ENCODE data around the gene NSUN6. TPM values are rescaled to one million over a fixed set of nuclear protein-coding genes. Genes with fewer than 3 reads are reported as not detected.

Gene NSUN6
- total RNA-seq, 2 donors from 2014 or later = 8.3 to 13.1 TPM

DNA sequence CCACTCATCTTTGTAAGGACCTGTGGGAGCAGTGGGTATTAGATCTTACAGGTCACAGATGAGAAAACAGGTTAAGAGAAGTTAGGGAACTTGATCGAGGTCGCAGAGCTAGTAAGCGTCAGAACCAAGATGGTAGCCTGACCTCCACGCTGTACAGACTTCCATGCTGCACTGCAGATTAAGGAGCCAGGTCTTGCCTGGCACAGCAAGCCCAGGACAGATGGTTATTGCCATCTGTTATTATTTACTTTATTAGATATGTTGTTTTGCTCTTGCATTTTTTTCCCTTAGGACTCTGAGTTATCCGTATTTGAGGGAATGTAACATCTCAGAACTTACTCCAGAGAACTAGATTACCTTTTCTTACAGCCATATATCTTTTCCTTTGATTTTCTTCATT is 147.2 kb downstream of the NSUN6 start:
- Histone ChIP-seq H3K27ac (no peak overlapping the region), H3K4me1 (no peaks in the 10 kb centered on the region), H3K9ac (ENCODE audit: low read depth in 2 of 2, low read length in 2 of 2) (no peak overlapping the region), H3K9me3 (no peaks in the 10 kb centered on the region), H3K4me3 (no peak overlapping the region), H3K27me3 (no peaks in the 10 kb centered on the region), H3K36me3 (no peaks in the 10 kb centered on the region)
- intact Hi-C loops (cut with DNase I) = no loop called here
- no peak for DNase-seq
- TF ChIP-seq, protein P1, sequence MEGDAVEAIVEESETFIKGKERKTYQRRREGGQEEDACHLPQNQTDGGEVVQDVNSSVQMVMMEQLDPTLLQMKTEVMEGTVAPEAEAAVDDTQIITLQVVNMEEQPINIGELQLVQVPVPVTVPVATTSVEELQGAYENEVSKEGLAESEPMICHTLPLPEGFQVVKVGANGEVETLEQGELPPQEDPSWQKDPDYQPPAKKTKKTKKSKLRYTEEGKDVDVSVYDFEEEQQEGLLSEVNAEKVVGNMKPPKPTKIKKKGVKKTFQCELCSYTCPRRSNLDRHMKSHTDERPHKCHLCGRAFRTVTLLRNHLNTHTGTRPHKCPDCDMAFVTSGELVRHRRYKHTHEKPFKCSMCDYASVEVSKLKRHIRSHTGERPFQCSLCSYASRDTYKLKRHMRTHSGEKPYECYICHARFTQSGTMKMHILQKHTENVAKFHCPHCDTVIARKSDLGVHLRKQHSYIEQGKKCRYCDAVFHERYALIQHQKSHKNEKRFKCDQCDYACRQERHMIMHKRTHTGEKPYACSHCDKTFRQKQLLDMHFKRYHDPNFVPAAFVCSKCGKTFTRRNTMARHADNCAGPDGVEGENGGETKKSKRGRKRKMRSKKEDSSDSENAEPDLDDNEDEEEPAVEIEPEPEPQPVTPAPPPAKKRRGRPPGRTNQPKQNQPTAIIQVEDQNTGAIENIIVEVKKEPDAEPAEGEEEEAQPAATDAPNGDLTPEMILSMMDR (IDR thresholded peaks at IDR 0.05) = no peak

DNA sequence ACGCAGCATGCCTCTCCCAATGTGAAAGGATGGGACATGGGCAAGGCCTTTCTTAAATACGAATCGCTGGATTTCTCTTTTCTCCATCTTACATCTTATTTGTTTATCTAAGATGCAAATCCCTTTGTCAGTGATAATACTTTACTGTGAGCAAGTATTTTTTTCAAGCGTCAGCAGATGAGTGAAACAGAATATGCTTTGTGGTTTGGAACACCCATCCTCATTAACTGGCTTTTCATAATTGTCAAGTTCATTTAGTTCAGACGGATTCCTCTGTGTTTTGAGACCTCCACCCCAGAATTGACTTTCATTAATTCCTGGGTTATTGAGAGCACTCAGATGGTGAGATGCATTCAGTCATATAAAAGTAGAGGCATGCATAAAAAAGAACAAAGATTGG is 149.8 kb downstream of the NSUN6 start:
- Histone ChIP-seq H3K9me3 (no peaks in the 10 kb centered on the region), H3K36me3 (no peaks in the 10 kb centered on the region), H3K27ac (no peak overlapping the region), H3K4me1 (no peaks in the 10 kb centered on the region), H3K4me3 (no peak overlapping the region), H3K27me3 (no peaks in the 10 kb centered on the region), H3K9ac (ENCODE audit: low read depth in 2 of 2, low read length in 2 of 2) (no peak overlapping the region)
- intact Hi-C loops (cut with DNase I) = no loop called here
- no peak for DNase-seq
- TF ChIP-seq, protein P1 (IDR thresholded peaks at IDR 0.05) = no peak

DNA sequence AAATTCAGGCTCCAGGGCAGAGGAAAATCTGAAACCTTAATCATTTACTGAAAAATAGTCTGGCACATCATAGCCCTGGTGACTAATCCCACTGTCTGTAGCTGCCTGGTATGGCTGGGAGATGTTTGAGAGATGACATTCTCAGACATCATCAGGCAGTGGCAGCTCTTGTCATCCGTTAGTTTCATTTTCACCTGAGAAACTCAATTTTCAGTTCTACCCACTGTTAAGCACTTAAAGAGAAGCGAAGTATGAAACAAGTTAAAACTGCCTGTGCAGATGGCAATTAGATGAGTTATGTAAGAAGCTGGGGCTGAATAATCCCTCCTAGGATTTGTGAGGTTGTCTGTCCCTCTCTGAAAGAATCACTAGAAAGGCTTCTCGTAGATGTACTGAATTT is 150.2 kb downstream of the NSUN6 start:
- TF ChIP-seq, protein P1 (IDR thresholded peaks at IDR 0.05) = no peak
- no peak overlapping the region for H3K4me3 ChIP-seq
- H3K36me3 ChIP-seq = no peaks in the 10 kb centered on the region
- H3K9ac ChIP-seq (ENCODE audit: low read depth in 2 of 2, low read length in 2 of 2) = no peak overlapping the region
- no peaks in the 10 kb centered on the region for H3K9me3 ChIP-seq
- no peaks in the 10 kb centered on the region for H3K4me1 ChIP-seq
- no peaks in the 10 kb centered on the region for H3K27me3 ChIP-seq
- intact Hi-C loops (cut with DNase I) = no loop called here
- H3K27ac ChIP-seq = no peak overlapping the region
- no peak for DNase-seq

DNA sequence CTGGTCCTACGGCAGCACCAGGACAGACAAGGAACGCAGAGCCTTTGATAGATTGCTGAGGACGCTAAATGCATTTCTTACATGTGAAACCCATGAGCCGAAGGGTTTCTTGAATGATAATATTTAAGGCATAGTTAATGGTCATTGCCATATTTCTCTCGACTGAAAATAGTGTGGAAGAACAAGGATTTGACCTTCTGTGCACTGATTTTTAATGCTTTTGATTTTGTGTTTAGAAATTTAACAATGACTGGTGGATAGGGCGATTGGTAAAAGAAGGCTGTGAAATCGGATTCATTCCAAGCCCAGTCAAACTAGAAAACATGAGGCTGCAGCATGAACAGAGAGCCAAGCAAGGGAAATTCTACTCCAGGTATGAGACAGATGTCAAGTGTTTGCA is 150.8 kb downstream of the NSUN6 start:
- H3K9me3 ChIP-seq = no peaks in the 10 kb centered on the region
- no peak overlapping the region for H3K4me3 ChIP-seq
- DNase-seq = no peak
- H3K36me3 ChIP-seq = no peaks in the 10 kb centered on the region
- H3K27ac ChIP-seq = no peak overlapping the region
- TF ChIP-seq, protein P1 (IDR thresholded peaks at IDR 0.05) = no peak
- intact Hi-C loops (cut with DNase I) = no loop called here
- no peaks in the 10 kb centered on the region for H3K27me3 ChIP-seq
- H3K4me1 ChIP-seq = no peaks in the 10 kb centered on the region
- no peak overlapping the region for H3K9ac ChIP-seq (ENCODE audit: low read depth in 2 of 2, low read length in 2 of 2)

DNA sequence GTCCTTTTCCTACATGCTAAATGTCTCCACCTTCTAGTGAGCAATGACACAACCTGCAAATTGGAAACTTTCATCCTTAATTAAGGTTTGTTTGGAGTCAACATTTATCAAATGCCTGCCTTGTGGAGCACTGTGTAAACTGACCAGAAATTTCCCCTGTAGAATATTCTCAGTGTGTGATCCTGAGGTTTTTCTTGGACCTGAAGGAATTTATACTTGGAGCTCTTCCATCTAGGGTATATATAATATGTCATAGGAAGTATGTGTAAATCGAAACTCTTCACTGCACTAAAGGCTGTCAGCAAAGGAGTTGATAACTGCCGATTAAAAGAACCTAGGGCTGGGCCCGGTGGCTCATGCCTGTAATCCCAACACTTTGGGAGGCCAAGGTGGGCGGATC is 152.4 kb downstream of the NSUN6 start:
- intact Hi-C loops (cut with DNase I) = no loop called here

More for the DNA sequence above, 152.4 kb downstream of the NSUN6 start:
- Histone ChIP-seq H3K36me3 (no peaks in the 10 kb centered on the region), H3K27me3 (no peaks in the 10 kb centered on the region), H3K4me3 (no peak overlapping the region), H3K4me1 (no peaks in the 10 kb centered on the region), H3K9ac (ENCODE audit: low read depth in 2 of 2, low read length in 2 of 2) (no peak overlapping the region), H3K27ac (no peak overlapping the region), H3K9me3 (no peaks in the 10 kb centered on the region)
- no peak for DNase-seq
- TF ChIP-seq, protein P1 (IDR thresholded peaks at IDR 0.05) = no peak
